Activated CD4-positive, alpha-beta memory T cell treated with anti-CD3 and anti-CD28 coated beads, Interleukin-2, amount 10 ng/mL, durations not matched to agents 7 days and 5 days (primary cell): ENCODE data around the gene COL20A1. TPM values are rescaled to one million over a fixed set of nuclear protein-coding genes. Genes with fewer than 3 reads are reported as not detected.
"Not testable (repeated sequence)": the region's sequence is repeated elsewhere in the genome, so short reads cannot be mapped to it uniquely, and the experiment has no call there.

Experiments
- CTCF ChIA-PET: fragments of 350-600 bp; sonication (Branson Sonifier 250); formaldehyde crosslinking; loops from one replicate; lab custom pipeline; 2021; ENCODE audit warnings: antibody characterized with exemption, inconsistent platforms; lab: Charles Lee
- POLR2A ChIA-PET: fragments of 350-600 bp; sonication (Branson Sonifier 250); formaldehyde crosslinking; loops from one replicate; lab custom pipeline; 2021; ENCODE audit warnings: antibody characterized with exemption; lab: Charles Lee
- DNase-seq: peaks from one replicate; pipeline ENCODE4 v3.0.0-alpha.2; 2020
- H3K27ac Mint-ChIP-seq: one replicate; pipeline ENCODE4 v1.8.0; 2021; ENCODE audit warnings: mild to moderate bottlenecking, mixed read lengths
- H3K27me3 Mint-ChIP-seq: one replicate; pipeline ENCODE4 v1.8.0; 2021; ENCODE audit warnings: mixed read lengths
- H3K36me3 Mint-ChIP-seq: one replicate; pipeline ENCODE4 v1.8.0; 2021; ENCODE audit warnings: low read depth, mixed read lengths
- H3K4me1 Mint-ChIP-seq: one replicate; pipeline ENCODE4 v1.8.0; 2021; ENCODE audit warnings: mixed read lengths
- H3K4me3 Mint-ChIP-seq: one replicate; pipeline ENCODE4 v1.8.0; 2021; ENCODE audit warnings: mild to moderate bottlenecking, mixed read lengths
- H3K9me3 Mint-ChIP-seq: one replicate; pipeline ENCODE4 v1.8.0; 2021; ENCODE audit warnings: mixed read lengths
- total RNA-seq, 2 experiments: library from RNA; stranded (reverse); gene quantifications; one replicate each; pipeline ENCODE4 v1.2.3, GENCODE V29; 2021

COL20A1 gene
- not detected for total RNA-seq

GRCh38 chr20:63292904-63293303, at the start of gene COL20A1:
Gene COL20A1 (plus strand): TSS chr20:63293186. CDS start chr20:63295108, 1,922 bp downstream.
- POLR2A ChIA-PET = no interaction called here

GRCh38 chr20:63243604-63244247, 49.3 kb upstream of the COL20A1 start:
- H3K4me1 Mint-ChIP-seq = no peaks in the 10 kb centered on the region
- ChIA-PET POLR2A (no interaction called here), CTCF (no interaction called here)
- H3K4me3 Mint-ChIP-seq = no peak overlapping the region
- H3K27me3 Mint-ChIP-seq = peaks cover 9% of the 10 kb centered on the region
- H3K9me3 Mint-ChIP-seq = no peaks in the 10 kb centered on the region
- no peak overlapping the region for H3K27ac Mint-ChIP-seq
- no peaks in the 10 kb centered on the region for H3K36me3 Mint-ChIP-seq
- no peak for DNase-seq

More at GRCh38 chr20:63292904-63293303, at the start of gene COL20A1:
- CTCF ChIA-PET = no interaction called here
- Mint-ChIP-seq H3K27me3 (peaks cover 6% of the 10 kb centered on the region), H3K4me1 (peaks cover 8% of the 10 kb centered on the region), H3K36me3 (peaks cover 3% of the 10 kb centered on the region), H3K4me3 (no peak within 1 kb of the TSS), H3K9me3 (no peaks in the 10 kb centered on the region), H3K27ac (no peak within 1 kb of the TSS)
- no peak for DNase-seq

- H3K36me3 Mint-ChIP-seq = no peaks in the 10 kb centered on the region
- peaks cover 9% of the 10 kb centered on the region for H3K27me3 Mint-ChIP-seq
- H3K9me3 Mint-ChIP-seq = no peaks in the 10 kb centered on the region
- ChIA-PET CTCF (no interaction called here), POLR2A (no interaction called here)
- DNase-seq = no peak
- no peak overlapping the region for H3K4me3 Mint-ChIP-seq
- no peaks in the 10 kb centered on the region for H3K4me1 Mint-ChIP-seq
- no peak overlapping the region for H3K27ac Mint-ChIP-seq
Measured at GRCh38 chr20:63244468-63244867, 48.5 kb upstream of the COL20A1 start.

GRCh38 chr20:63246490-63247288, 46.3 kb upstream of the COL20A1 start:
- no peak for DNase-seq
- no peaks in the 10 kb centered on the region for H3K36me3 Mint-ChIP-seq
- H3K4me3 Mint-ChIP-seq = no peak overlapping the region
- H3K9me3 Mint-ChIP-seq = no peaks in the 10 kb centered on the region
- H3K27me3 Mint-ChIP-seq = peaks cover 12% of the 10 kb centered on the region
- ChIA-PET POLR2A (no interaction called here), CTCF (interaction anchor here (1.1 kb wide), 1 partner anchor 23 kb away, joined by 4 read pairs; no protein-coding TSS in a partner anchor)
- no peaks in the 10 kb centered on the region for H3K4me1 Mint-ChIP-seq
- H3K27ac Mint-ChIP-seq = no peak overlapping the region

- Mint-ChIP-seq H3K27ac (no peak overlapping the region), H3K36me3 (no peaks in the 10 kb centered on the region), H3K9me3 (no peaks in the 10 kb centered on the region), H3K4me1 (peaks cover 1% of the 10 kb centered on the region), H3K4me3 (no peak overlapping the region), H3K27me3 (peaks cover 19% of the 10 kb centered on the region)
- CTCF ChIA-PET = interaction anchor here (0.9 kb wide), 1 partner anchor 24 kb away, joined by 3 read pairs; no protein-coding TSS in a partner anchor
- no peak for DNase-seq
- POLR2A ChIA-PET = no interaction called here
Measured at GRCh38 chr20:63247671-63248228, 45.2 kb upstream of the COL20A1 start.

GRCh38 chr20:63248835-63249591, 44.0 kb upstream of the COL20A1 start:
- CTCF ChIA-PET = no interaction called here
- no peak overlapping the region for H3K27ac Mint-ChIP-seq

GRCh38 chr20:63249891-63250290, 43.1 kb upstream of the COL20A1 start:
- H3K9me3 Mint-ChIP-seq = no peaks in the 10 kb centered on the region
- H3K4me3 Mint-ChIP-seq = no peak overlapping the region
- H3K27ac Mint-ChIP-seq = no peak overlapping the region
- no peaks in the 10 kb centered on the region for H3K36me3 Mint-ChIP-seq
- H3K27me3 Mint-ChIP-seq = peaks cover 27% of the 10 kb centered on the region
- H3K4me1 Mint-ChIP-seq = peaks cover 3% of the 10 kb centered on the region
- DNase-seq = no peak
- ChIA-PET POLR2A (no interaction called here), CTCF (no interaction called here)

More at GRCh38 chr20:63248835-63249591, 44.0 kb upstream of the COL20A1 start:
- Mint-ChIP-seq H3K27me3 (peaks cover 24% of the 10 kb centered on the region), H3K4me3 (no peak overlapping the region), H3K36me3 (no peaks in the 10 kb centered on the region), H3K9me3 (no peaks in the 10 kb centered on the region), H3K4me1 (peaks cover 3% of the 10 kb centered on the region)
- no peak for DNase-seq
- POLR2A ChIA-PET = no interaction called here

- DNase-seq, H3K36me3 Mint-ChIP-seq, H3K4me3 Mint-ChIP-seq, POLR2A ChIA-PET, H3K4me1 Mint-ChIP-seq, CTCF ChIA-PET, H3K9me3 Mint-ChIP-seq, H3K27ac Mint-ChIP-seq: not testable (repeated sequence)
- H3K27me3 Mint-ChIP-seq = peaks cover 39% of the 10 kb centered on the region
Measured at GRCh38 chr20:63251350-63251749, 41.6 kb upstream of the COL20A1 start.

- no peak overlapping the region for H3K4me3 Mint-ChIP-seq
- peaks cover 3% of the 10 kb centered on the region for H3K4me1 Mint-ChIP-seq
- no peaks in the 10 kb centered on the region for H3K36me3 Mint-ChIP-seq
- ChIA-PET POLR2A (no interaction called here), CTCF (no interaction called here)
- H3K27ac Mint-ChIP-seq = no peak overlapping the region
- no peaks in the 10 kb centered on the region for H3K9me3 Mint-ChIP-seq
- DNase-seq = no peak
- peaks cover 40% of the 10 kb centered on the region for H3K27me3 Mint-ChIP-seq
Measured at GRCh38 chr20:63252284-63252711, 40.7 kb upstream of the COL20A1 start.

- ChIA-PET CTCF (no interaction called here), POLR2A (no interaction called here)
- no peak for DNase-seq
- no peak overlapping the region for H3K4me3 Mint-ChIP-seq
- peaks cover 40% of the 10 kb centered on the region for H3K27me3 Mint-ChIP-seq
- H3K36me3 Mint-ChIP-seq = no peaks in the 10 kb centered on the region
- no peaks in the 10 kb centered on the region for H3K9me3 Mint-ChIP-seq
- H3K4me1 Mint-ChIP-seq = peaks cover 3% of the 10 kb centered on the region
- no peak overlapping the region for H3K27ac Mint-ChIP-seq
Measured at GRCh38 chr20:63253065-63253437, 39.9 kb upstream of the COL20A1 start.

GRCh38 chr20:63253438-63254231, 39.4 kb upstream of the COL20A1 start:
- H3K4me3 Mint-ChIP-seq = no peak overlapping the region
- peaks cover 3% of the 10 kb centered on the region for H3K4me1 Mint-ChIP-seq
- no peak overlapping the region for H3K27ac Mint-ChIP-seq
- H3K9me3 Mint-ChIP-seq = no peaks in the 10 kb centered on the region
- POLR2A ChIA-PET = no interaction called here
- H3K27me3 Mint-ChIP-seq = peaks cover 37% of the 10 kb centered on the region
- DNase-seq = no peak
- no peaks in the 10 kb centered on the region for H3K36me3 Mint-ChIP-seq
- CTCF ChIA-PET = no interaction called here

GRCh38 chr20:63254232-63254605, 38.8 kb upstream of the COL20A1 start, which contains the start of gene NKAIN4:
Gene NKAIN4 (minus strand): TSS chr20:63254463. CDS start chr20:63254450, 13 bp downstream.
- no peak within 1 kb of the TSS for H3K4me3 Mint-ChIP-seq
- no peak within 1 kb of the TSS for H3K27ac Mint-ChIP-seq
- ChIA-PET CTCF (no interaction called here), POLR2A (no interaction called here)
- H3K36me3 Mint-ChIP-seq = no peaks in the 10 kb centered on the region
- H3K9me3 Mint-ChIP-seq = no peaks in the 10 kb centered on the region
- peaks cover 36% of the 10 kb centered on the region for H3K27me3 Mint-ChIP-seq
- peaks cover 3% of the 10 kb centered on the region for H3K4me1 Mint-ChIP-seq
- no peak for DNase-seq
